IPS-NIHi11 (cell line): Measurements from ENCODE around the gene SLC25A18.
A peak's percentile ranks its signal among the peaks of the same experiment; 100 is the strongest.

ENCODE experiments used
- DNase-seq: peaks from one replicate; pipeline ENCODE4 v3.0.0; 2012; ENCODE audit warnings: mixed read lengths, low spot score

The SLC25A18 gene

DNA sequence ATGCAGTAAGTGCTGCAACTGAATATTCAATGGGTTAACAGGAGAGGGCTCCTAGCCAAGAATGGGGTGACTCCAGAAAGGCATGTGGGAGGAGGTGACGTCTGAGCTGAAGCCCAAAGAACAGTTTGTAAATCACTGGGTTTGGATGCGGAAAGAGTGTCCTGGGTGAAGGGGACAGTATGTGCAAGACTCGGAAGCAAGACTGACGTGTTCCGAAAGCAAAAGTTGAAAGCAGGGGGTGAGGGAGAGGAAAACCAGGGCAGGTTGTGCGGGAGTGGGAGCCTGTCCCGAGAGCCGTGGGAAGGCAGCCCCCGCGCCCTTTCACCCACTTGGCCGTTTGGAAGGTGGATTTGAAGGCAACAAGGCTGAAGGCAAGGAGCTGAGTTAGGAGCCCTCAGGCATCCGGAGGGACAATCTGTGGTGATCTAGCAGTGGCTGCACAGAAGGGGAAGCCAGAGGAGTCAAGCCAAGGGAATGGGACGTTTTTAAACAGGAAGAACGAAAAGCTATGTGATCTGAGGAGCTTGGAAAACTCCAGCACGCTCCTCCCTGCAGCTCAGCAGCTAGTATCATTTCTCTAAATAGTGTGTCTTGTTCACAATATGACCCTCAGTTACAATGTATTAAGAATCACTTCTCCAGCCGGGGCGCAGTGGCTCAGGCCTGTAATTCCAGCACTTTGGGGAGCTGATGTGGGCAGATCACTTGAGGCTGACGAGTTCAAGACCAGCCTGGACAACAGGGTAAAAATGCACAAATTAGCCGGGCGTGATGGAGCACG, 7.7 kb downstream of the SLC25A18 start:
- DNase-seq: no peak

DNA sequence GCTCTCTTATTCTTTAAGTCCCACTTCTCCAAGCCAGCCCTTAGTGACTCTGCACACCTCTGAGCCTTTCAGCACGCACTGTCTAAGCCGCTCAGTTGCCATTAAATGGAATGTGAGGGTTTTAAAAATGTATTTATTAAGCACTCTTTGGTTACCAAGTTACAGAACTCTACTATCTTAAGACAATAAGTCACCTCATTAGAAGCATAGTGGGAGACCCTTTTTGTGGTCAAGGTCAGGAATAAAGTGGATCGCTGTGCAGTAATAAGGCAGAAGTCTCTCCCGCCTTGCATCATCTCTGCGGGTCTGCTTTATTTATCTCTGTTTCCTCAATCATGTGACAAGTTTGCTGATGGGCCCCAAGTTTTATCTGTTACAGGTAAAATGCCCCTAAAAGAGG, 11.9 kb downstream of the SLC25A18 start:
- DNase-seq: no peak

DNA sequence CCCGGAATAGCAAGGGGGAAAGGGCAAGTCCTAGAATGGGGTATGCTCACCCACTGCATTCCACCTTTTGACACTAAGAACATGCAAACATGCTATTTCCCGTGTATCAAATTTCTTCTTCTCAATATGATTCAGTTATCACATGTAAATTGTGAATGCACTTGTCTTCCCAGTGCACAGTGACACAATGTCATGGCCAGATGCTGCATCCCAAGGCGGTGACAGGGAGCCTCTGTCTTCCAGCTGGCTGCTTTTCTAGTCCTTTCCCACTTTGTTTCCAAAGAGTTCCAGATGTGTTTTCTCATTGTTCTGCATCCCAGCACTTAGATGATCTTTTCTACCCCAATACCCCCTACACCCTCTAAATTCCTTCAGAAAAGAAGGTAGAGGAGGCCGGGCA, 12.4 kb downstream of the SLC25A18 start:
- DNase-seq: no peak

DNA sequence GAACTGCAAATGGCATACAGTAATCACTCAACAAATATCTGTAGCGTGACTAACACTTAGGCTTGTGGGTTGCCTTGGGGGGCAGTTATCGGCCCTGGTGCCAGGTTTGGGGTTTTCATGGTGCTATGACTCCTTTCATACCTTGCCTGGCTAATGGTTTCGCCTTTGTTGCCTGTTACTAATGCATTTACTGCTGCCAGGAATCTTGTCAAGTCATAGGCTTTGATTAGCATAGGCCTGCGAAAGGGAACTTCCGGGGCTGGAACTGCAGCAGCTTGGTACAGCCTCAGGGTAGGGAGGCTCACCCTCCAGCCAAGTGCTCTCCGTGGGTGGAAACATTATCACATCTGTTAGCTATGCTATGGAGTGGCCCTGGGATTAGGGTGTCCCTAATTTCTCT, 13.2 kb downstream of the SLC25A18 start:
- DNase-seq: peak; percentile 24

DNA sequence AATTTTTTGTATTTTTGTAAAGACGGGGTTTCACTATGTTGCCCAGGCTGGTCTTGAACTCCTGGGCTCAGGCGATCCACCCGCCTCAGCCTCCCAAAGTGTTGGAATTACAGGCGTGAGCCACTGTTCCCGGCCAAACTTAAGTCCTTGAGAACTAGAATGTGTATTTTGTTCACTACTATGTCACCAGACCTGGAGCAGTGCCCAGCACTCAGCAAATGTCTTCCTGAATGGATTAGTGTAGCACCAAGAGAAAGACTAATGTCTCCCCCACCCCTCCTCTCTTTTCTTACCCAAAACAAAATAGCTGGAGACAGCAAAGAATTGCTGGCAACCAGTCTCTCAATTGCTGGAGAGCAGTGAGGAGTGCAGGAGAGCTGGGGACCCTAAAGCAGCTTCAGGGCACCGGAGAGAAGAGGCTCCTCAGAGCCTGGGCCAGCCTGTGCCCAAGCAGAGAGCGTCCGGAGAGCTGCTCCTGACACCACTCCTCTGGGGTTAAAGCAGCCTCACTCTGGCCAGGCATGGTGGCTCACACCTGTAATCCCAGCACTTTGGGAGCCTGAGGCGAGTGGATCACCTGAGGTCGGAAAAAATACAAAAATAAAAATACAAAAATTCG, 14.9 kb downstream of the SLC25A18 start:
- no peak for DNase-seq

DNA sequence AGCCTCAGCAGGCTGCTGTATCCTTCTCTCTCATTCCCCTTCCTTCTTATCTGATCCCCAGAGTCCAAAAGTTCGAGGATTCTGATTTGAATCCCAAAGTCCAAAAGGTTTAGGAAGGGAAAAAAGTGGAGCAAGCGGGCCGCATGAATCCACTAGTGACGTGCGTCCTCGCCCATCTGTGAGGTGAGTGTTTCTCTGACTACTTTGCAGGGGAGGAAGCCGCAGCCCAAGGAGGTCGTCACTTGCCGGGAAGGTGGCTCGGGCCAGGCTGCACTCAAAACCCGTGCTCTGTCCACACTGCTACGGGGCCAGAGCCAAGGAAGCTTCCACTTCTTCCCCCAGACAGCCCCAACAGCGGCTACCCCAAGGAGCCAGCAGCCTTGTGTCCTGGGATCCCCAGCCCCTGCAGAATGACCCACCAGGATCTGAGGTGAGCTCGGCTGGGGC, 16.3 kb downstream of the SLC25A18 start:
- no peak for DNase-seq

DNA sequence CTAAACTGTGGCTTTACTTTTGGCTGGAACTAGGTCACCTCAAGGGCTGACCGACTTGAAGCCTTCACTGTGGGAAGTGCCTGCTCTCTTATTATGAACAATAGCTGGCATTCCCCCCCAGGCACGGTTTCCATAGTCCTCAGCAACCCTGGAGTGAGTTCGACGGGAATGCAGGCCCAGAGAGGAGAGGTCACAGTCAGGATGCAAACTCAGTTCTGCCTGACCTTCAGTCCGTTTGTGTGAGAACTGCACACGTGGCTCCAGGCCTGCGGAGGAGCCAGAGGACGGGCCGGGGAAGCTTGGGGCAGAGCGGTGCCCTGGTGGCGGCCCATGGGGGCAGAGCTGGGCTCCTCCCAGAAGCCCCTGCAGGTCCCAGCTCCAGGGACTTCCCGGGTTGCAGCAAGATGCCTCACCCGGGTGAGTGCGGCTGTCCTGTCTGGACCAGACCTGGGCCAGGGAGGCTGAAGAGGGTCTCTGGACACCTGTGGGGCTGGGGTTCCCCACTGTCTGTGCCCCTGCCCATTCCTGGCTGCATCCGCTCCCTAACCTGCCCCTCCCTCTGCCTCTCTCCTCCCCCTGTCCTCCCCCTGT, 17.2 kb downstream of the SLC25A18 start:
- DNase-seq: peak; percentile 74

DNA sequence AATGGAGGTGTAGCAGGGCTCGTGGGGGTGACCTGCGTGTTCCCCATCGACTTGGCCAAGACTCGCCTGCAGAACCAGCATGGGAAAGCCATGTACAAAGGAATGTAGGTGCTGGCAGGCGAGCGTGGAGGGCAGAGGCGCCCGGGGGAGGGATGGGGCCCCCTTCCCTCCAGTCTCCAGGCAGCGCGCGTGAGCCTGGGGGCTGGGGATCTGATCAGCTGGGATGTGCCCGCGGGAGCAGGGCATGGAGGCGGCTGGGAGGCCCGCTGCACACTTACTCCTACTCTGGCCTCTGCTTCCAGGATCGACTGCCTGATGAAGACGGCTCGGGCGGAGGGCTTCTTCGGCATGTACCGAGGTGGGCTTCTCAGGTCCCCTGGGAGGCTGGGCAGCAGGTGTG, 17.8 kb downstream of the SLC25A18 start:
- DNase-seq: no peak

DNA sequence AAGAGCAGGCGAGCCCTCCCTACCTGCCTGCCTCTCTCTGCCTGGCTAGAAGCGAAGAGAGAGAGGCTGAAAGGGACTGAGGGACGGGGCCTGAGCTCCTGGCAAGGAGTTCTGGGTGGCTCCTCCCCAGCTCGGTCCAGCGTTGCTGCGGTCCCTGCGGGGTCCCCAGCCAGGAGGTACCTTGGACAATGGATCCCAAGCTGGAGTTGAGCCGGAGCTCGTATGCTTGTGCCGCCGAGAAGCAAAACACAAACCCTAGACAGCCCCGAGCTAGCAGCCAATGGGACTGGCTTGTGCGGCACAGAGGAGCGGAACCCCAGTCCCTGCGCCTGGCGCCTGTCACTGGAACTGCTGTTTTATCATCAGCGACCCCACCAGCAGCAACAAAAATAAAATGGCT, 18.3 kb downstream of the SLC25A18 start:
- no peak for DNase-seq

DNA sequence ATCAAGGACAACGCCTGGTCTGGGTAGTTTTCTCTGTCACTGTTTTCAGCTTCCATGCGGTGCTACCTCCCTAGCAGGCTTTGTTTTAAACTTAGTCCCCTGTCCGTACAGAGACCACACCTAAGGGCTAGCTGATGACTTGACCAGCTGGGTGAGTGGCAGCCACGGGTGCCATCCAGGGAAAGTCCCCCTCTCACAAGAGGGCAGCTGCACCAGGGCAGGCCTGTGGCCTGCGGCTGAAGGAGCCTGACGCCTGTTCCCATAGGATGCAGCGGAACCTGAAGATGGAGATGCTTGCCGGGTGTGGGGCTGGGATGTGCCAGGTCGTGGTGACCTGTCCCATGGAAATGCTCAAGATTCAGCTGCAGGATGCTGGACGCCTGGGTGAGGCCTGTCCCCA, 19.9 kb downstream of the SLC25A18 start:
- no peak for DNase-seq

DNA sequence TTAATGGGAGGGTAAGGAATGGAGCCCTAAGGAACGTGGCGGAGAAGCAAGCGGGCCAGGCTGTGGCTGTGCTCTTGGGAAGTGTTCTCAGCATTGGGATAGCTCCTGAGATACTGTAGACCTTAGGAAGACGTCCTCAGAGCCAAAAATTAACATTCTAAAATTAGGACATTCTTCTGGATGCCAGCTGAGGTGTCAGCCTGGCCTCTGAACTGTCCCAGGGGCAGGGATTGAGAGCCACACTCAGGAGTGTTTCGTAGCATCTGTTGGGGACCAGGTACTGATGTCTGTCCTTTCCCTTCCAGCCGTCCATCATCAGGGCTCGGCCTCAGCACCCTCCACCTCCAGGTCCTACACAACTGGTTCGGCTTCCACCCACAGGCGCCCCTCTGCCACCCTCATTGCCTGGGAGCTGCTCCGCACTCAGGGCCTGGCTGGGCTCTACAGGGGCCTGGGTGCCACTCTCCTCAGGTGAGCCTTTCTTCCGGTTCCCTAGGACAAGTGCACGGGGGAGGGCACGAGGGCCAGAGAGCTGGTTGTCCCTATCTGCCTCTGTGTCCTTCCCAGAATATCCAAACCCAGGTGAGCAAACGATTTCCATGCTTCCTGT, 23.6 kb downstream of the SLC25A18 start:
- DNase-seq: no peak

DNA sequence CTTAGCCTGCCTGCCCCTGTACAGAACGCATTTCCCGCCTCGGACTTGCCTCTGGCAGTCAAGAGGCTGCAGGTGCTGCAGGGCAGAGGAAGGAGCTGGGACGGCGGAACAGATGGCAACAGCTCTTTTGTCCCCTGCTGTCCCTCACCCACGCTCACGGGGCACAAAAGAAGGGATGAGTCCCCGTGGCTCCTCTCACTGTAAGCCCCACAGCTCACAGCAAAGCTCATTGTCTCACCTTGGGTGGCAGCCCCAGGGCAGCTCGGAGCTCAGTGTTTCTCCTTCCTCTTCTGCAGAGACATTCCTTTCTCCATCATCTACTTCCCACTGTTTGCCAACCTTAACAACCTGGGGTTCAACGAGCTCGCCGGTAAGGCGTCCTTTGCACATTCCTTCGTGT, 24.3 kb downstream of the SLC25A18 start:
- no peak for DNase-seq

DNA sequence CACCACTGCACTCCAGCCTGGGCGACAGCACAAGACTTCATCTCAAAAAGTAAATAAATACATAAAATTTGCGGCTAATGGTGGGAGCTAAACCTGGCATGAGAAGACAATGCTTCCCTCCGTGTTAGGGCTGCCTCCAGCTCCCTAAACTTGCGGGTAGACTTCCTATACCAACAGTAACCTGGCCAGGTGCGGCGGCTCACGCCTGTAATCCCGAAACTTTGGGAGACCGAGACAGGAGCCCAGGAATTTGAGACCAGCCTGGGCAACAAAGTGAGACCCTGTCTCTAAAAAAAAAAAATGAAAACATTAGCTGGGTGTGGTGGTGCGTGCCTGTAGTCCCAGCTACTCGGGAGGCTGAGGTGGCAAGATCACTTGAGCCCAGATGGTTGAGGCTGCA, 25.3 kb downstream of the SLC25A18 start:
- DNase-seq: no peak

DNA sequence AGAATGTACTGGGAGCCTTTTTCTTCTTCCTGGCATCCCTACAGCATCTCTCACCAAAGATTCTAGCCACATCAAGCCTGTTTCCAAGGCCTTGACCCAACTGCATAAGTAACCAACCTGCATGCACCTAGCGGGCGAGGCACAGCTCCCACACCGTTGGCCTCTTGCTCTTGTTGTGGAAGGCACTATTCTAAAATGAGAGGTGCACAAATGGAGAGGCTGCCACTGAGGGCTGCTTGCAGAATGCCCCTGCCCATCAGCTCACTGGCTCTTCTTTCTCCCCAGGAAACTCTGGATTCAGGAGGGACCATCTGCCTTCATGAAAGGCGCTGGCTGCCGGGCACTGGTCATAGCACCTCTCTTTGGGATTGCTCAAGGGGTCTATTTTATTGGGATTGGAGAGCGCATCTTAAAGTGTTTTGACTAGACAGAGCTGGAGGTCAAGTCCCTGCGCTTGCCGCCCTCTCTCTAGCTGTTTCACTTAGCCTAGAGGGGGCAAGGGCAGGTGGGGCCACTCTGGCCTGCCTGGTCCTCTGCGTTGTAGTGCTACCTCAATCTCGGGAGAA, 26.6 kb downstream of the SLC25A18 start:
- no peak for DNase-seq

DNA sequence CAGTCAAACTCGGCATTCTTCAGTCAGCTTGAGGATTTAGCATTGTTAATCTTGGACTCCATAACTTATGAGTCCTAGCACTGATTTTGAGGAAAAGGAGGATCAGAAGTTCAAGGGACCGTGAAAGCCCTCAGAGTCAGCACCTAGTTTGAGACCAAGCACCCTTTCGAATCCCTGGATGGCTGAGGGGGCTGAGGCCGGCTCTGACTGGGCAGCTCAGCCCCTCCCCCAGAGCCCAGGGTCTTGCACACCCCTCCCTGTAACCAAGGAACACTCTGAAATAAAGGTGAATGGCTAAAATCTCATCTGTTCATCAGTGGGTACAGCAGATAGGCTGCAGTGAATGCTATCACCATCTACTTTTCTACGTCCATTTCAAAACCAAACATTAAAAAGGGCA, 27.3 kb downstream of the SLC25A18 start:
- DNase-seq: no peak

DNA sequence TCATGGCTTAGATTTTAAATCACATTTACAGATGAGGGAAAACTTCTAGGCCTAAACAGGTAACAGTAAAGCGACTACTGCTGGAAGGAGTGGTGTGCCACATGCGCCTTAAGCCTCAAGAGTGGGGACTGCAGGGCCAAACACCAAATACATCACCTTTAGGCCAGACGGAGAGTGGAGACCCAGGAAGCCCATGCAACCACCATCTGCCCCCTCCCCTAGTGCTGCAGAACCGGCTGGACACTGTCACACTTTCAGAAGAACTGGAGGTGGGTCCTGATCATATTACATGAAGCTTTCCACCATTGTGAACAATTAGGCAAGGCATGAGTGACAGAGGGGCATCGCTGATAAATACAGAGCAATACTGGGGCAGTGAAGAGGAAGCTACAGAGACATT, 28.9 kb downstream of the SLC25A18 start:
- DNase-seq: no peak

DNA sequence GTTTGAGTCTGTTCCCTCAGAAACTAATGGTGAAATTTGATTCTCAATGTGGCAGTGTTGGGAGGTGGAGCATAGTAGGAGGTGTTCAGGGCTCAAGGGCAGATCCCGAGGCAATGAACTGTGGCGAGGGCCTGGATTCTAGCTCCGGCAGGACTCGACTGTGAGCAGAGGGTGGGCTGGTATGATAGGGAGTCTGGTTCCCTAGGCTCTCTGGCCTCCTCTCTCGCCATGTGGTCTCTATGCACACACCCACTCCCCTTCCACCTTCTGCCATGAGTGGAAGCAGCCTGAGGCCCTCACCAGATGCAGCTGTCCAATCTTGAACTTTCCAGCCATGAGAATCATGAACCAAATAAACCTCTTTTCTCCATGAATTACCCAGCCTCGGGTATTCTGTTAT, 32.9 kb downstream of the SLC25A18 start:
- DNase-seq: no peak

DNA sequence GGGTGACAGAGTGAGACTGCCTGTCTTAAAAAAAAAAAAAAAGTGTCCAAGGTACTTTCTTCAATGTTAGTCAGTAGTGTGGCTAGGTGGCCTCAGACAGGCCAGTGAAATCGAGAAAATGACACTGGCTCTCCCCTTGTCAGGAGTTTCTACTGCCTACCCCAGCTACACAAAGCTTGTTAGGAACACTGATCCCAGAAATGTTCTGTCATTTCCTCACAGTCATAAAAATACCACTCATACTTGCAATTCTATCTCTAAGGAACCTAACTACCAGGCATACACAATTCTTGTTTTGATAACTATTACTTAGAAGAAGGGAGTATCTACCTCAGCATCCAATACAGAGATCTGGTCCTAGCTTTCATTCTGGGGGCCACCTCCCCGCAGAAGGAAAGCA, 33.9 kb downstream of the SLC25A18 start:
- DNase-seq: no peak

DNA sequence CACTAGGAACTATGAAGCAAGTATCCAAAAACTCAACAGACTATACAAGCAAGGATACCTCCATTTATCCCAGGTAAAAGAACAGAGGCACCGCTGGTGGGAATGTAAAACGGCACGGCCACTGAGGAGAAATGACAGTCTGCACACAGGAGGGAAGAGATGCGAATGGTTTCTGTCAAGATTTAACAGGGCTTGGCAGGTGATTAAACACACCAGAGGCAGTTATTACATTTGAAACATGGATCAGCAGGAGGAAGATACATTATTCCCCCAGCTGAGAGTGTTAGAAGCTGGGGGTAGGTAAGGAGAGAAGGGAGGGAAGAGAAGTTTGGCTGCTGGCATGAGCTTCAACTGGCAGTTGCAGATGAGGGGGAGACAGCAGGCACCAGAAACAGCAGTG, 35.0 kb downstream of the SLC25A18 start:
- DNase-seq: no peak

DNA sequence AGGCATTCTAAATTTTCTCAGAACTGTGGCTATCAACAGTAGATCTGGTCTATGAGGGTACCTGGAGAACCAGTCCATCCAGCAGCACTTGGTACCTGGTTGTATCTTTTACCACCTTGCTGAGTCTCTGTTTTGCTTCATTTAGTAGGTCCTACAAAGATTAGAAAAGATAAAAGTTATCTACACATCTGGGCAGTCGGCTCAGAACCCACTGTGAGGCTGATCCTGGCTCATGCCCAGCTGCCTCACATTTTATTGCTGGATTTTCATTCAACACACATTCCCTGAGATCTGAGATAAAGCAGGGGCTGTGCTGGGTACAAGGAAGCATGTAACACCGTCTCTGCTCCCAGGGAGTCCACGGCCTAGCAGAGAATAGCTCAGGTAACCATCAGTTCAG, 37.7 kb downstream of the SLC25A18 start:
- no peak for DNase-seq

DNA sequence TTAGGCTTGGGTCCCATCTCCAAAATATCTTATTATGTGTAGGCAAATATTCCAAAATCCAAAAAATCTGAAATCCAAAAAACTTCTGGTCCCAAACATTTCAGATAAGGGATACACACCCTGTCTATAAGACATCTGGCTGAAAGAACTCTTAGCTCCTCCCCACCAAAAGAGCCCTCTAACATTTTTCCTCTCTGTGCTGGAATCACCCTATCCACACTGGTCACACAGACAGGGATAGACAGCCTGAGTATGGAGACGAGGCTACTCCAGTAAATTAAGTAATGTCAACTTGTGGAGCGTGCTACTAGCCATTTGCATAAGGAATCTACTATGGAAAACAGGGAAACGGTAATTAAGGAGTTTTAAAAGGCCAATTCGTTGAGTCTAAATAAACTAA, 40.4 kb downstream of the SLC25A18 start:
- no peak for DNase-seq

DNA sequence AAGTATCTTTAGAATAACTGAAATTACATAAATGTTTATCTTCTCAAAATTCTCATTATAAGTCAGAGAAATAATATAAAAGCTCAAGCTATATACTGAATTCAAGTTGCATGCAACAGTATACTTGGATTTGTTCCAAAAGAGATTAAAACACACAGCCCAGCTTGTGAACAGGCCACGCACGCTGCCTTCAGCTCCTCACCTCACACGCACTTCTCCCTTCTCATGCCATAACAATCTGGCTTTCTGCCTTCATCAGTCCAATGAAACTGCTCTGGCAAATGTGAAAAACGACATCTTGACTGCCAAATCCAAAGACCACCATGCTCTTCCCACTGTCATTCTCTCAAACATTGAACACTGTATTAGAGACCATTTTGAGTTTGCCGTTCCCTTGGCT, 43.2 kb downstream of the SLC25A18 start:
- DNase-seq: no peak
